HG02981 (cell line): ENCODE results near the gene CCSER2.
"Not testable (repeated sequence)": the region's sequence is repeated elsewhere in the genome, so short reads cannot be mapped to it uniquely, and the experiment has no call there.

Source experiments
- ATAC-seq: cut with Tn5 transposase; IDR thresholded peaks from one replicate; pipeline ENCODE4 v1.9.1; 2021; ENCODE audit warnings: mild to moderate bottlenecking, moderate library complexity; ENCODE audit not compliant: unreplicated experiment

CCSER2 gene

GRCh38 chr10:84390364-84390763 is 62.0 kb downstream of the CCSER2 start:
- no peak for ATAC-seq

DNA sequence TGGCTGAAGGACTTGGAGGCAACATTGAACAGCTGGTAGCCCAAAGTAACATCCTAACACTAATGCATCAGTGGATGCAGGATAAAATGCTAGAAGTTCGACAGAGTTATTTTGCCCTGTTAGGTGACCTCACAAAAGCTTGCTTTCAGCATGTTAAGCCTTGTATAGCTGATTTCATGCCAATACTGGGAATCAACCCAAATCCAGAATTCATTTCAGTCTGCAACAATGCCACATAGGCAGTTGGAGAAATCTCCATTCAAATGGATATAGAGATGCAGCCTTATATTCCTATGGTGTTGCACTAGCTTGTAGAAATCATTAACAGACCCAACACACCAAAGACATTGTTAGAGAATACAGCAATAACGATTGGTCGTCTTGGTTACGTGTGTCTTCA is 62.9 kb downstream of the CCSER2 start:
- no peak for ATAC-seq

GRCh38 chr10:84392181-84392580 is 63.8 kb downstream of the CCSER2 start:
- ATAC-seq: no peak

GRCh38 chr10:84395581-84395980 is 67.2 kb downstream of the CCSER2 start:
- ATAC-seq: no peak

GRCh38 chr10:84397735-84398144 is 69.4 kb downstream of the CCSER2 start:
- no peak for ATAC-seq

GRCh38 chr10:84398696-84399095 is 70.3 kb downstream of the CCSER2 start:
- ATAC-seq: no peak

DNA sequence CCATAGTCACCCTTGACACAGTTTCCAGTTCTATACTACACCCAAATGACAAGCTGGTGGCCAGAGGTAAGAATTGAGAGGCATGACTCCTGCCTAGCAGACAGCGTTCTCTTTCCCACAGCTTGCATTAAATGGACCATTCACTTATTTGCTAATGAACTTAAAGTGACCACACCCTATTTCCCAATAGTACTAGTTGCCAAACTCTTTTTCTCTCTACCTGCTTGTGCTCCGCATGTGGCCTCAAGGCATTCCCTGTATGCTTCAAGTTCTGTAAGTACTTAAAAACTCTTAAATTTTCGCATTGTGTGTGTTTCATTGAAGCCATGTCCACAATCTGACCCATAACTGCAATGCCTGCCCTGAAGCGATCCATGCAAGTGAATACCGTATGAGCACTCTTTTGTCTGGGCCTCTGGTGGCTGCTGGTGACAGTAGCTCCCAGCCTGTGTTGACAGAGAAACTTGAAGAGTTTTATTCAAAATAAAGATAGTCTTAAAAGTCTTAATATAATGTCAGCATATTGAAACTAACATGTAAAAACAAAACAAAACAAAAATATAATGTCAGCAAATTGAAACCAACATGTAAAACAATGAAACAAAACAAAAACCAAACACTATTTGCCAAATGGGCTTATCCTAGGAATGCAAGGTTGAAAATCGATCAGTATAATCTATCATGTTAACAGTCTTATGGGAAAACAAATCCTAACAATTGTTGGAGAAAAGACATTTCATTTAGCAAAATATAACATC is 73.6 kb downstream of the CCSER2 start:
- ATAC-seq: no peak

DNA sequence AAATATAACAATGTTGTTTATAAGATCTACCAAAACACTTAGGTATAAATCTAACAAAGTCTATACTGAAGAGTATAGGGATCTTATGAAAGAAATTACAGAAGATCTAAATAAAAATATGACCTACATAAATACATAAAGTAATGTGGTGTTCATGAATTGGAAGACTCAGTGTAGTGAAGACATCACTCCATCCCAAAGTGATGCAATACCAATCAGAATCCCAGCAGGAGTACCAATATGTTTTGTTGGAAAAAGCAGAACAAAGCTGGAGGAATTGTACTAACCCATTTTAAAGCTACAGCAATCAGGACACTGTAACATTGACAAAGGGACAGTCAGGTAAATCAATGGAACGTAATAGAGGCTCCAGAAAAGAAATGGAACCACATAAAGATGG is 76.4 kb downstream of the CCSER2 start:
- no peak for ATAC-seq

GRCh38 chr10:84405662-84406061 is 77.3 kb downstream of the CCSER2 start:
- no peak for ATAC-seq

DNA sequence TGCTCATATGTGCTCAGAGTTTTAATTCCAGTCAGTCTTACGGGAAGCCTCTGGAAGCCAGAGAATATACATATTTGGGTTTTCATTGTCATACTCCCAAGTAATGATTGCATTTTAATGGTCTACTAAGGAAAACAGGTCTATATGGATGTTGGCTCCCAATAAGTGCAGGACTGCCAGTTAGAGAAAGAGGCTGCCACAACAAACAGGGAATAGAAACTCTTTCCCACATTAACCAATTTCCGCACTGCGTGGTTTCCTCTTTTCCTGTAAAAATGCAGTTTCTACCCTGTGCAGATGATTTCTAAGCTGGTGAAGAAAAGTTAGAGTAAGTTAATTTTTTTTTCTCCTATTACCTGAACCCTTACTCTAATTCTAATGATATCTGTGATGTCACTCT is 78.2 kb downstream of the CCSER2 start:
- ATAC-seq: no peak

GRCh38 chr10:84407388-84408049 is 79.1 kb downstream of the CCSER2 start:
- ATAC-seq: no peak

DNA sequence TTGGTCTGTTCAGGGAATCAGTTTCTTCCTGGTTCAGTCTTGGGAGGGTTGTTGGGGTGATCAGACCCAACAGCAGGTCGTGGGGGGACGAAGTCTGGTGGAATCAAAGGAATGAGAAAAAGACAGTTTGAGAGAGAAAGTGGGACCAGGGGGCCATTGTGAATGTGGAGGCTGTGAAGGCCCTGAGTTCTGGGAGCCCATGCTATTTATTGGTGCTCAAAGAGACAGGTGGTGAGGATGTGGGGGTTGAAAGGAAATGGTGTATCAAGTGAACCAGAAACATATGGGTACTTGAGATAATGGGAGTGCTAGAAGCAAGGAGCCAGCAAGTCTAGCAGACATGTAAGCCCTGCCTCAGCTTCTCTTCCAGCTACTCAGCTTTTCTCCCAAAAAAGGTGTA is 84.1 kb downstream of the CCSER2 start:
- ATAC-seq: no peak

- not testable (repeated sequence) for ATAC-seq
Measured at GRCh38 chr10:84414110-84414509, 85.7 kb downstream of the CCSER2 start.

DNA sequence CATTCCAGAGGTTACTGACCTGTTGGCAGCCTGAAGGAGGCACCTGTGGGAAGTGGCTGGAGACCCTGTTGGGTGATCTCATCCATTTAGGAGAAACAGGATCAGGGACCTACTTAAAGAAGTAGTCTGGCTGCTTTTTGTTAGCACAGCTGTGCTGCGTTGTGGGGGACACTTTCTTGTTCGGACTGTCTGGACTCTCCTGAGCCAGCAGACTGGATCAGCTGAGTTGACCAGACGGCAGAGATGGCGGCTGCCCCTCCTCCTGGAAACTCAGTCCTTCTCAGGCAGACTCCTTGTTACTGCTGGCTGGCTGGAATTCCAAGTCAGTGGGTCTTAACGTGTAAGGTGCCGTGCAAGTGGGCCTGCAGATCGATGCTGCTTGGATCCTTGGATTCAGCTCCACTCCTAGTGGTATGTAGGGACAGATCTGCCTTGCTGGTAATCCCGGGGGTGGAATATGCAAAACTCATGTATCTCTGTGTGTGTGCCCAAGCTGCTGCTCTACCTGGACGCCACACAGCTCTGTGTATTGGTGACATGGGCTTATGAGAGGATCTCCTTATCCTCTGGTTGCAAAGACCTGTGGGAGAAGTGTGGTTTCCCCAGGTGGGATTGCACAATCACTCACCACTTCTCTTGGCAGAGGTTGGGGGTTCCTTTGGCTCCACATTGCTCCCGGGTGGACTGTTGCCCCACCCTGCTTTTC is 87.3 kb downstream of the CCSER2 start:
- ATAC-seq: no peak

- ATAC-seq: no peak
Measured at GRCh38 chr10:84416245-84416555, 87.8 kb downstream of the CCSER2 start.

DNA sequence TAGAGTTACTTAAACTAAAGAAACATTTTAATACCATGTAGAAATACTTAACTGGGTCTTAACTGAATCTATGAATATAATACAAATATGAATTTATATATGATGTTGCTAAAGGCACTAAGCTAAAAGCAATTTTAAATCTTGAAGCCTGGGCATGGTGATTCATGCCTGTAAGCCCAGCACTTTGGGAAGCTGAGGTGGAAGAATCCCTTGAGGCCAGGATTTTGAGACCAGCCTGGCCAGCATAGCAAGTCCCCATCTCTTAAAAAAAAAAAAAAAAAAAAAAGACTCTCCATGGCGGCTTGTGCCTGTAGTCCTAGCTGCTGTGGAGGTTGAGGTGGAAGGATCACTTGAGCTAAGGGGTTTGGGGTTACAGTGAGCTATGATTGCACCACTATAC is 95.3 kb downstream of the CCSER2 start:
- ATAC-seq: no peak

- peak; percentile 68 for ATAC-seq
Measured at GRCh38 chr10:84424731-84425167, 96.4 kb downstream of the CCSER2 start.

- ATAC-seq: no peak
Measured at GRCh38 chr10:84427903-84428650, 99.7 kb downstream of the CCSER2 start.

GRCh38 chr10:84428711-84429110 is 100.3 kb downstream of the CCSER2 start:
- ATAC-seq: no peak

DNA sequence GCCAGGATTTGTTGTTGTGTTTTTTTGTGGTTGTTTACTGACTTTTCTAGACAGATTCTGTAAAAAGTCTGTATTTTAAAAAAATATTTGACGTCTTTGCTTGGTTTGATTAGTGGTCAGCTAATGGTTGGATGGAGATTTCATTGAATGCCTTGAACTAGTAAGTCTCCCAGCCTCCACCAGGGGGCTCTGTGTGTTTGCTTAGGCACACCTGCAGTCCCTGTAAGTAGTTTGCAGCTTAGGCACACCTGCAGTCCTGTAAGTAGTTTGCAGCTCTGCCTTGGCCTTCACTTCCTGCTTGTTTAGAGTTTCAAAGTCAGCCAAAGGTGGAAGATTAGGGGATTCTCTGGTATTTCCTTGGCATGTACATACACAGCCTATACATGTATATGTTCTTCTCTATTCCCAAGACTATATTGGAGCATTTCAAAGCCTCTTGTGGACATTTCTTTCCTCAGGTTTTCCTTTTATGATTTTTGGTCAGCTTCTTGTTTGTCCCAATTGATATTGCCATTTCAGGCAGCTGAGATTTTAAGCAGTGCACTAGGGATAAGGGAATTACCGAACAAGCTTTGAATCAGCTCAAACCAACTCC is 101.6 kb downstream of the CCSER2 start:
- peak; percentile 98 for ATAC-seq

DNA sequence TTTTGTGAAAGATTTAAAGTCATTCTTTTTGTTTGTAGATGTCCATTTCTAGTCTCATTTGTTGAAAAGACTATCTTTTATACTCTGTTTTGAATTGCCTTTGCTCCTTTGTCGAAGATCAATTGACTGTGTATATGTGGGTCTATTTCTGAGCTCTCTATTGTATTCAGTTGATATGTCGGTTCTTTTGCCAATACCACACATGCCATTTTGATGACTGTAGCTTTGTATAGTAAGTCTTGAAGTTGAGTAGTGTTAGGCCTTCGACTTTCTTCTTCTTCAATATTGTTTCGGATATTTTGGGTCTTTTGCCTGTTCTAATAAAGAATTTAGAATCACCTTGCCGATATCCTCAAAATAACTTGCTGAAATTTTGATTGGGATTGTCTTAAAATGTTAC is 104.5 kb downstream of the CCSER2 start:
- no peak for ATAC-seq
